H9 (cell line): Measurements from ENCODE around the gene HAGH. TPM values are rescaled to one million over a fixed set of nuclear protein-coding genes. Genes with fewer than 3 reads are reported as not detected.

Experiments used
- DNase-seq: peaks from one replicate; pipeline ENCODE4 v3.0.0-alpha.2; 2017
- H2AFZ ChIP-seq: one replicate; pipeline ENCODE4 v1.6.1; 2013; ENCODE audit warnings: mild to moderate bottlenecking, low read length, control low read depth, moderate library complexity
- H2AK5ac ChIP-seq: 2 replicates; pipeline ENCODE4 v1.6.1; 2013; ENCODE audit warnings: low read length, control low read depth, mixed read lengths; ENCODE audit not compliant: insufficient read length
- H2BK120ac ChIP-seq: one replicate; pipeline ENCODE4 v1.6.1; 2013; ENCODE audit warnings: low read depth, mild to moderate bottlenecking, low read length, control low read depth, inconsistent platforms; ENCODE audit not compliant: poor library complexity, severe bottlenecking
- H2BK12ac ChIP-seq: 2 replicates; pipeline ENCODE4 v1.6.1; 2013; ENCODE audit warnings: low read length, control low read depth, mixed read lengths, low read depth; ENCODE audit not compliant: insufficient read length
- H2BK15ac ChIP-seq: 2 replicates; pipeline ENCODE4 v1.6.1; 2013; ENCODE audit warnings: low read depth, low read length, control low read depth
- H2BK20ac ChIP-seq: one replicate; pipeline ENCODE4 v1.6.1; 2013; ENCODE audit warnings: low read depth, mild to moderate bottlenecking, low read length, control low read depth, inconsistent platforms; ENCODE audit not compliant: poor library complexity, severe bottlenecking
- H2BK5ac ChIP-seq: 2 replicates; pipeline ENCODE4 v1.6.1; 2013; ENCODE audit warnings: low read length, control low read depth, mixed read lengths; ENCODE audit not compliant: insufficient read length
- H3K14ac ChIP-seq: 2 replicates; pipeline ENCODE4 v1.6.1; 2013; ENCODE audit warnings: low read length, control low read depth; ENCODE audit not compliant: insufficient read depth
- H3K18ac ChIP-seq: 2 replicates; pipeline ENCODE4 v1.6.1; 2013; ENCODE audit warnings: low read depth, mild to moderate bottlenecking, mixed read lengths, low read length, control low read depth; ENCODE audit not compliant: insufficient read length
- H3K23ac ChIP-seq: 2 replicates; pipeline ENCODE4 v1.6.1; 2013; ENCODE audit warnings: low read length, control low read depth, mixed read lengths, low read depth; ENCODE audit not compliant: insufficient read length
- H3K23me2 ChIP-seq: 2 replicates; pipeline ENCODE4 v1.6.1; 2013; ENCODE audit warnings: low read depth, mild to moderate bottlenecking, mixed read lengths, low read length, control low read depth; ENCODE audit not compliant: insufficient read length, poor library complexity, severe bottlenecking
- H3K27ac ChIP-seq: 2 replicates; pipeline ENCODE4 v1.5.1; 2013; ENCODE audit warnings: low read length, control low read depth, mixed read lengths, low read depth; ENCODE audit not compliant: insufficient read length
- H3K27me3 ChIP-seq: 2 replicates; pipeline ENCODE4 v1.6.1; 2013; ENCODE audit warnings: low read length, control low read depth, inconsistent platforms; ENCODE audit not compliant: insufficient read depth
- H3K4ac ChIP-seq: 2 replicates; pipeline ENCODE4 v1.6.1; 2013; ENCODE audit warnings: low read depth, mild to moderate bottlenecking, control low read depth, inconsistent platforms, low read length, moderate library complexity
- H3K4me1 ChIP-seq: 2 replicates; pipeline ENCODE4 v1.6.1; 2013; ENCODE audit warnings: low read length, control low read depth, inconsistent platforms; ENCODE audit not compliant: insufficient read depth
- H3K4me2 ChIP-seq: 2 replicates; pipeline ENCODE4 v1.6.1; 2013; ENCODE audit warnings: low read length, control low read depth, mixed read lengths; ENCODE audit not compliant: insufficient read length, insufficient read depth
- H3K56ac ChIP-seq: 2 replicates; pipeline ENCODE4 v1.6.1; 2013; ENCODE audit warnings: low read depth, mild to moderate bottlenecking, mixed read lengths, low read length, control low read depth; ENCODE audit not compliant: insufficient read length
- H3K79me1 ChIP-seq: 2 replicates; pipeline ENCODE4 v1.6.1; 2013; ENCODE audit warnings: low read depth, mild to moderate bottlenecking, moderate library complexity, low read length, control low read depth, inconsistent platforms; ENCODE audit not compliant: insufficient read depth, poor library complexity, severe bottlenecking
- H3K79me2 ChIP-seq: 2 replicates; pipeline ENCODE4 v1.6.1; 2013; ENCODE audit warnings: low read length, control low read depth, inconsistent platforms; ENCODE audit not compliant: insufficient read depth
- H3K9ac ChIP-seq: 2 replicates; pipeline ENCODE4 v1.6.1; 2013; ENCODE audit warnings: low read length, control low read depth, mixed read lengths; ENCODE audit not compliant: insufficient read length; ENCODE audit errors: extremely low read depth
- H3K9me3 ChIP-seq: one replicate; pipeline ENCODE4 v1.6.1; 2013; ENCODE audit warnings: low read depth, low read length, inconsistent platforms; ENCODE audit not compliant: control insufficient read depth
- H3T11ph ChIP-seq: one replicate; pipeline ENCODE4 v1.6.1; 2013; ENCODE audit warnings: mild to moderate bottlenecking, low read length, control low read depth, inconsistent platforms
- H4K20me1 ChIP-seq: one replicate; pipeline ENCODE4 v1.6.1; 2013; ENCODE audit not compliant: control insufficient read depth, insufficient read length, insufficient read depth
- H4K5ac ChIP-seq: 2 replicates; pipeline ENCODE4 v1.6.1; 2013; ENCODE audit warnings: low read depth, mild to moderate bottlenecking, mixed read lengths, low read length, control low read depth; ENCODE audit not compliant: insufficient read length
- H4K8ac ChIP-seq: replicated peaks from 2 replicates; pipeline ENCODE4 v1.6.1; 2013; ENCODE audit warnings: low read length, control low read depth, mixed read lengths, low read depth; ENCODE audit not compliant: insufficient read length
- H4K91ac ChIP-seq: 2 replicates; pipeline ENCODE4 v1.6.1; 2013; ENCODE audit warnings: low read depth, mild to moderate bottlenecking, moderate library complexity, mixed read lengths, low read length, control low read depth; ENCODE audit not compliant: insufficient read length
- H3K27ac Mint-ChIP-seq, 3 experiments: 2 replicates in 2 of 3; 3 replicates in 1 of 3; pipeline ENCODE4 v1.8.0; 2020 to 2021; ENCODE audit warnings: mixed read lengths in 3 of 3, mild to moderate bottlenecking in 1 of 3, moderate library complexity in 1 of 3
- H3K27me3 Mint-ChIP-seq: 2 replicates; pipeline ENCODE4 v1.8.0; 2021; ENCODE audit warnings: low read depth, mild to moderate bottlenecking, moderate library complexity, mixed read lengths
- H3K36me3 Mint-ChIP-seq, 3 experiments: 2 replicates in 2 of 3; 3 replicates in 1 of 3; pipeline ENCODE4 v1.8.0; 2020 to 2021; ENCODE audit warnings: low read depth in 3 of 3, mixed read lengths in 3 of 3; ENCODE audit not compliant: insufficient read depth in 1 of 3
- H3K4me1 Mint-ChIP-seq, 2 experiments: 2 replicates each; pipeline ENCODE4 v1.8.0; 2020; ENCODE audit warnings: mixed read lengths in 2 of 2
- H3K4me3 Mint-ChIP-seq, 2 experiments: 2 replicates in 1 of 2; 3 replicates in 1 of 2; pipeline ENCODE4 v1.8.0; 2020 to 2021; ENCODE audit warnings: mild to moderate bottlenecking in 2 of 2, mixed read lengths in 2 of 2, moderate library complexity in 1 of 2
- H3K9me3 Mint-ChIP-seq, 2 experiments: 2 replicates in 1 of 2; 3 replicates in 1 of 2; pipeline ENCODE4 v1.8.0; 2020; ENCODE audit warnings: mild to moderate bottlenecking in 2 of 2, mixed read lengths in 2 of 2, moderate library complexity in 1 of 2
- WGBS: extraction: QIAGEN DNeasy Blood & Tissue Kit; methylation state at CpG from one replicate; pipeline ENCODE4 v1.1.7; 2013; ENCODE audit warnings: missing lambda C conversion rate, low lambda C conversion rate, mixed read lengths; ENCODE audit not compliant: insufficient read length; ENCODE audit errors: extremely low coverage; 5-methylcytosine and 5-hydroxymethylcytosine counted together
- total RNA-seq: library from RNA; stranded (reverse); gene quantifications from 2 replicates; pipeline ENCODE4 v1.2.1, GENCODE V29; 2021
- TF ChIP-seq, protein P1 (sequence below): fragments of 200-600 bp; sonication (generic); conservative IDR thresholded peaks from 3 replicates; pipeline ENCODE4 v1.8.0; 2021; ENCODE audit warnings: antibody characterized with exemption, mild to moderate bottlenecking

Gene HAGH
- total RNA-seq, 1 experiment from 2014 or later, result 30.0 TPM

DNA sequence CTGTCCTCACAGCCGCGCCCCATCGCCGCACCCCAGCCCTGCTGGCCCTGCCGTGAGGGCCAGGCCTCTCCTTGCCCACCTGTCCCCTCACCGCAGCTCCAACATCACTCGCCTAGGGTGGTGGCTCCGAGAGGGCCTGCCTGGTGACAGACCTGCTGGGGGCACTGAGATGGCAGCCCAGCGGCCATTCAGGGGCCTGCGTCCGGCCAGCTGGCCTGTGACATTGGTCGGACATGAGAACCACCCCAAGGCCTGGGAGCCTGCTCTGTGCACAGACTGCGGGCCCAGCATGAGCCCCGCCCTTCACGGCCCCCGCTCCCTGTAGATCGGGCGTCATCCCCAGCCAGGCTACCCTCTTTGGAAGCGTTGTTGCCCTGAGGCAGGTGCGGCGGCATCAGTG lies 67.1 kb downstream of the HAGH start:
- Histone ChIP-seq H3K4ac (no peak overlapping the region), H3K27me3 (no peaks in the 10 kb centered on the region), H2BK20ac (no peak overlapping the region), H3K27ac (no peak overlapping the region), H3K14ac (no peak overlapping the region), H3K9me3 (no peaks in the 10 kb centered on the region), H2BK120ac (no peak overlapping the region), H4K91ac (no peak overlapping the region), H2BK5ac (no peak overlapping the region), H3K79me2 (no peaks in the 10 kb centered on the region), H3K4me1 (no peaks in the 10 kb centered on the region), H3T11ph (no peak overlapping the region), H3K4me2 (no peak overlapping the region), H3K56ac (no peak overlapping the region), H3K23ac (no peak overlapping the region), H2BK12ac (no peak overlapping the region), H2BK15ac (no peak overlapping the region), H2AK5ac (no peak overlapping the region), H3K79me1 (no peaks in the 10 kb centered on the region), H3K9ac (no peak overlapping the region), H4K5ac (no peak overlapping the region), H2AFZ (no peak overlapping the region), H4K20me1 (no peaks in the 10 kb centered on the region), H3K18ac (no peak overlapping the region), H3K23me2 (peaks cover 3% of the 10 kb centered on the region), H4K8ac (no peak overlapping the region)
- H3K9me3 Mint-ChIP-seq, result no peaks in the 10 kb centered on the region
- H3K4me1 Mint-ChIP-seq, result no peaks in the 10 kb centered on the region
- DNase-seq, result no peak
- WGBS, result no CpG with 5 or more reads among the region's 21 CpGs
- H3K27me3 Mint-ChIP-seq, result no peaks in the 10 kb centered on the region
- no peak overlapping the region for H3K4me3 Mint-ChIP-seq
- H3K36me3 Mint-ChIP-seq, result peaks cover 5 to 15% (median 14%) of the 10 kb centered on the region in 3 experiments; a peak in 6 of 7 replicates
- TF ChIP-seq, protein P1, sequence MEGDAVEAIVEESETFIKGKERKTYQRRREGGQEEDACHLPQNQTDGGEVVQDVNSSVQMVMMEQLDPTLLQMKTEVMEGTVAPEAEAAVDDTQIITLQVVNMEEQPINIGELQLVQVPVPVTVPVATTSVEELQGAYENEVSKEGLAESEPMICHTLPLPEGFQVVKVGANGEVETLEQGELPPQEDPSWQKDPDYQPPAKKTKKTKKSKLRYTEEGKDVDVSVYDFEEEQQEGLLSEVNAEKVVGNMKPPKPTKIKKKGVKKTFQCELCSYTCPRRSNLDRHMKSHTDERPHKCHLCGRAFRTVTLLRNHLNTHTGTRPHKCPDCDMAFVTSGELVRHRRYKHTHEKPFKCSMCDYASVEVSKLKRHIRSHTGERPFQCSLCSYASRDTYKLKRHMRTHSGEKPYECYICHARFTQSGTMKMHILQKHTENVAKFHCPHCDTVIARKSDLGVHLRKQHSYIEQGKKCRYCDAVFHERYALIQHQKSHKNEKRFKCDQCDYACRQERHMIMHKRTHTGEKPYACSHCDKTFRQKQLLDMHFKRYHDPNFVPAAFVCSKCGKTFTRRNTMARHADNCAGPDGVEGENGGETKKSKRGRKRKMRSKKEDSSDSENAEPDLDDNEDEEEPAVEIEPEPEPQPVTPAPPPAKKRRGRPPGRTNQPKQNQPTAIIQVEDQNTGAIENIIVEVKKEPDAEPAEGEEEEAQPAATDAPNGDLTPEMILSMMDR, result no peak
- H3K27ac Mint-ChIP-seq, result no peak overlapping the region
